Psoas muscle (tissue), 8 donors: ENCODE results near the gene CCN5. TPM values are rescaled to one million over a fixed set of nuclear protein-coding genes. Genes with fewer than 3 reads are reported as not detected.

Experiments used
- ATAC-seq, 4 donors: fragments of 200-7000 bp; cut with Tn5 transposase; one replicate each; pipeline ENCODE4 v1.9.1; 2020; ENCODE audit warnings: moderate library complexity in 3 of 4, mild to moderate bottlenecking in 2 of 4
- DNase-seq, 2 donors: peaks; one replicate each; pipeline ENCODE4 v3.0.0-alpha.2; 2020
- H3K27ac ChIP-seq: fragments of 200-600 bp; one replicate; pipeline ENCODE4 v1.8.0; 2022
- H3K27me3 ChIP-seq, 3 donors: fragments of 200-600 bp in 1 of 3; one replicate each; pipeline versions ENCODE4 v1.6.1 to v1.8.0; 2013 to 2022; ENCODE audit warnings: low read length in 2 of 3, mild to moderate bottlenecking in 2 of 3, moderate library complexity in 1 of 3; ENCODE audit not compliant: insufficient read depth in 3 of 3
- H3K36me3 ChIP-seq, 2 donors: fragments of 200-600 bp in 1 of 2; one replicate each; pipeline versions ENCODE4 v1.6.1 to v1.8.0; 2013 to 2022; ENCODE audit warnings: low read depth in 1 of 2, mild to moderate bottlenecking in 1 of 2, moderate library complexity in 1 of 2; ENCODE audit not compliant: insufficient read depth in 1 of 2
- H3K4me1 ChIP-seq: fragments of 200-600 bp; one replicate; pipeline ENCODE4 v1.8.0; 2022
- H3K4me3 ChIP-seq: fragments of 200-600 bp; one replicate; pipeline ENCODE4 v1.8.0; 2022; ENCODE audit warnings: mild to moderate bottlenecking
- H3K9me3 ChIP-seq: fragments of 200-600 bp; one replicate; pipeline ENCODE4 v1.8.0; 2022
- WGBS, 3 donors: extraction: QIAGEN DNeasy Blood & Tissue Kit; methylation state at CpG; one replicate each; pipeline versions ENCODE4 v1.1.6 to v1.1.7; 2013; 5-methylcytosine and 5-hydroxymethylcytosine counted together
- intact Hi-C, 2 donors: fragments of 100-400 bp; cut with DNase I; formaldehyde crosslinking; loops; one replicate each; pipeline versions ENCODE4 v1.11.0 to v1.14.2; 2022
- polyA plus RNA-seq, 3 donors: library from polyadenylated mRNA; stranded (reverse); fragments of 200-250 nt; gene quantifications; one replicate each; pipeline ENCODE4 v1.2.3, GENCODE V29; 2013
- total RNA-seq, 4 donors: library from RNA; stranded (reverse); fragmentation: NEBNext Ultra II Directional in 2 of 4; extraction: Animal tissue kit (Norgen Biotek cat#: 25700) in 2 of 4; gene quantifications; one replicate each; pipeline versions ENCODE4 v1.2.1 to v1.2.4, GENCODE V29; 2021 to 2023
- TF ChIP-seq, protein P1 (sequence below): fragments of 200-600 bp; IDR thresholded peaks from one replicate; pipeline ENCODE4 v1.8.0; 2022; ENCODE audit warnings: antibody characterized with exemption
- donor health status: healthy with polysubstance abuse.
- donor health status: DM: no; HTN: no; CAD: no; lungs with moderate emphysema.
- donor health status: Bipolar disorder and iron deficiency.
- donor health status: healthy.
- donor health status: DM: yes; HTN: yes; CAD: no.
- donor health status: DM: no; HTN: no; CAD: no.
- donor health status: DM: no; HTN: no; CAD: no.
- donor health status: DM: yes; HTN: yes; CAD: no.

CCN5 gene
- total and polyA plus RNA-seq, 7 donors = 3.3 to 20.9 (median 9.6) TPM

DNA sequence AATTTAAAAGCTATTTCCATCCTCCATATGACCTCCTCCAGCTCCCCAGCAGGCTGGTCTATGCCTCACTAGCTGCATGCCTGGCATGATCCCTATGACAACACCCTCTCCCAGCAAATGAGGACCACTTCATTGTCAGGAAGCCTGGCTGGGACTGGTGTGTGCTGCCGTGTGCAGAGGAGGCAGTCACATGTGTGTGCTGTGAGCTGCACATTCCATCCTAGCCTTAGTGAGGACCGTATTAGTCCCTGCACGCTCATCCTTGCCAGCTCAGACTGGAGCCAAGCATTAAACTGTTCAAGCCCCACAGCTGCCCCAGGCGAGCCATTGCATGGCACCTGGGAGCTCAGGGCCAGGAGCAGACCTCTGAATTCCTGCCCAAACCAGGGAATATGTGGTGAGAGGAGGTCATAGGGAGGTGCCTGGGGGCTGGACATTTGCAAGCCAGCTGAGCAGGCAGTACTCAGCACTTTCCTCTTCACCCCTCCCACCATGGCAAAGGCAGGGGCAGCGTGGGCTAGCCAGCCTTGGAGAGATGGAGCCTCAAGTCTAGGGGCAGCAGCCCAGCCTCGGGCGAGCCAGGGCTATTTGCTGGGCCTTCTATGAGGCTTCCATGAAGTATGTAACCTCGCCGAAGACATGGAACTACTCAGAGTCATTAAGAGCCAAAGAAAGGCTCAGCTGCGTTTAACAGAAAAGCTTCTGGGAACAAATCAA is 8.7 kb upstream of the CCN5 start:
- DNase-seq (peak; percentile 75 to 84), ATAC-seq (peak; percentile 60 to 85 (median 74))
- TF ChIP-seq, protein P1, sequence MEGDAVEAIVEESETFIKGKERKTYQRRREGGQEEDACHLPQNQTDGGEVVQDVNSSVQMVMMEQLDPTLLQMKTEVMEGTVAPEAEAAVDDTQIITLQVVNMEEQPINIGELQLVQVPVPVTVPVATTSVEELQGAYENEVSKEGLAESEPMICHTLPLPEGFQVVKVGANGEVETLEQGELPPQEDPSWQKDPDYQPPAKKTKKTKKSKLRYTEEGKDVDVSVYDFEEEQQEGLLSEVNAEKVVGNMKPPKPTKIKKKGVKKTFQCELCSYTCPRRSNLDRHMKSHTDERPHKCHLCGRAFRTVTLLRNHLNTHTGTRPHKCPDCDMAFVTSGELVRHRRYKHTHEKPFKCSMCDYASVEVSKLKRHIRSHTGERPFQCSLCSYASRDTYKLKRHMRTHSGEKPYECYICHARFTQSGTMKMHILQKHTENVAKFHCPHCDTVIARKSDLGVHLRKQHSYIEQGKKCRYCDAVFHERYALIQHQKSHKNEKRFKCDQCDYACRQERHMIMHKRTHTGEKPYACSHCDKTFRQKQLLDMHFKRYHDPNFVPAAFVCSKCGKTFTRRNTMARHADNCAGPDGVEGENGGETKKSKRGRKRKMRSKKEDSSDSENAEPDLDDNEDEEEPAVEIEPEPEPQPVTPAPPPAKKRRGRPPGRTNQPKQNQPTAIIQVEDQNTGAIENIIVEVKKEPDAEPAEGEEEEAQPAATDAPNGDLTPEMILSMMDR = no peak
- no peaks in the 10 kb centered on the region for H3K9me3 ChIP-seq
- 20 to 25% (median 24%) methylated on average over 9 to 10 of the region's 10 CpGs for WGBS, 3 donors
- no peaks in the 10 kb centered on the region for H3K27me3 ChIP-seq
- H3K27ac ChIP-seq = peak overlapping the region; percentile 56
- no peaks in the 10 kb centered on the region for H3K36me3 ChIP-seq
- H3K4me3 ChIP-seq = no peak overlapping the region
- intact Hi-C loops = no loop called here
- peaks cover 28% of the 10 kb centered on the region for H3K4me1 ChIP-seq

DNA sequence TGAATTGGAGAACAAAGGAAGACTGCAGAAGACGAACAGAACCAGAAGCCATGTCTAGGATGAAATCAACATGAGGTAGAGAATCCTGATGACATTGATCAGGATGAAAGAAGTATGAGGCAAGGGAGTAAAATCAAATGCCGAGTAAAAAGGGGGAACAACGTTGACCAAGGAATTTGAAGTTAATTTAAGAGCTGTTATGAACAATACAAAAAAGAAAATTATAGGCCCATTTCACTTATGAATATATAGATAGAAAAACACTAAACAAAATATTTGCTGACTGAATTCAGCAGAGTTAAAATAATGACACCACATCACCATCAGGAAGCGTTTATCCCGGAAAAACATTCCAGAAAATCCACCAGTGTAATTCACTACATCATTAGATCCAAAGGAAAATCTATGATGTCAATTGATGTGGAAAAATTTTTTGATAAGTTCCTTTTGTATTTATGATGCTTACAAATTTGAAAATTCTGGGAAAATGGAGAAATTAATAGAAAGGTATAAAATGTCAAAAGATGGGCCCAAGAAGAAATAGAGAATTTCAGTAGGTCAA is 8.1 kb upstream of the CCN5 start:
- H3K36me3 ChIP-seq = no peaks in the 10 kb centered on the region
- TF ChIP-seq, protein P1 = no peak
- H3K27me3 ChIP-seq = no peaks in the 10 kb centered on the region
- H3K27ac ChIP-seq = peak overlapping the region; percentile 56
- no peak overlapping the region for H3K4me3 ChIP-seq
- intact Hi-C loops = no loop called here
- WGBS, 3 donors = 78 to 84% (median 80%) methylated on average over 5 of the region's 5 CpGs
- ATAC-seq (no peak), DNase-seq (no peak)
- peaks cover 21% of the 10 kb centered on the region for H3K4me1 ChIP-seq
- H3K9me3 ChIP-seq = no peaks in the 10 kb centered on the region

DNA sequence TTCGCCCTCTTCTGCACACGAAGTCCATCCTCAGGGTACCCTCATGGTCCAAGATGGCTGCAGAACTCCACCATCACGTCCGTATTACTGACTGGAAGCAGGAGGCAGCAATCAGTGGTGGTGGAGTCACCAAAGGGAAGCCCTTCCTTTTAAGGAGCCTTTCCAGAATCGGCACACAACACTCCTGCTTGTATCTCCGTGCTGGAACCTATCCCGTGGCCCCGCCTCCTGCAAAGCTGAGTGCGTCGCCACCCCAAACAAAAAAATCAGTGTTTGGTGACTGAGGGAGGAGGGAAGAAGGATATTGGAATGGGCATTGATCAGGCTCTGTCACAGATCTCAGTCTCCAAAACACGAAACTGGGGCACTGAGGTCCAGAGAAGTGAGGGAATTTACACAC is 5.8 kb upstream of the CCN5 start:
- TF ChIP-seq, protein P1 = no peak
- H3K27me3 ChIP-seq = no peaks in the 10 kb centered on the region
- H3K36me3 ChIP-seq = no peaks in the 10 kb centered on the region
- peaks cover 14% of the 10 kb centered on the region for H3K4me1 ChIP-seq
- H3K4me3 ChIP-seq = no peak overlapping the region
- WGBS, 3 donors = 78 to 84% (median 81%) methylated on average over 11 of the region's 11 CpGs
- intact Hi-C loops = no loop called here
- no peak for DNase-seq
- no peaks in the 10 kb centered on the region for H3K9me3 ChIP-seq
- no peak for ATAC-seq
- no peak overlapping the region for H3K27ac ChIP-seq

DNA sequence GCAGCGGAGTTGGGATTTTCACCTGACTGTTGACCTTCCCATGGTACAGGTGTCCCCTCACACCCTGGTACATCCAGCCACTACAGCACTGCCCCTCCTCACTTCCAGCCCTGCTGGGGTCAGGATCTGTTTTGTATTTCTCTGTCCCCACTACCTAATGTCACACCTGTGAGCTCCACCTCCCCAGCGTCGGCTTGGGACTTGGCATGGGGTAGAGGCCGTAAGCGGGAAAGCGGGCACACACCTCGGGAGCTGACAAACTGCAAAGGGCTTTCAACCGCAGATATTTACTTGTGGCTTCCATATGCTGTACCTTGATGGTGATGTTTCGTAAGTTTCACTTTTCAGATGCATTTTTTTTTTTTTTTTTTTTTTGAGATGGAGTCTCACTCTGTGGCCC is 5.4 kb upstream of the CCN5 start:
- Histone ChIP-seq H3K36me3 (no peaks in the 10 kb centered on the region), H3K4me3 (no peak overlapping the region), H3K9me3 (no peaks in the 10 kb centered on the region), H3K27me3 (no peaks in the 10 kb centered on the region), H3K4me1 (peaks cover 18% of the 10 kb centered on the region), H3K27ac (no peak overlapping the region)
- intact Hi-C loops = no loop called here
- DNase-seq (no peak), ATAC-seq (no peak)
- TF ChIP-seq, protein P1 = no peak
- WGBS, 3 donors = 94 to 96% (median 94%) methylated on average over 9 of the region's 9 CpGs
